Suprapubic skin (tissue), 4 donors: ENCODE results near the gene NR3C2. TPM values are rescaled to one million over a fixed set of nuclear protein-coding genes. Genes with fewer than 3 reads are reported as not detected.

Experiments used
- DNase-seq, 2 donors: peaks; one replicate each; pipeline ENCODE4 v3.0.0-alpha.2; 2019; ENCODE audit warnings: low spot score in 2 of 2
- H3K27ac ChIP-seq: fragments of 200-600 bp; sonication (generic); one replicate; pipeline ENCODE4 v1.5.1; 2019
- H3K27me3 ChIP-seq: fragments of 200-600 bp; sonication (generic); one replicate; pipeline ENCODE4 v1.5.1; 2019
- H3K36me3 ChIP-seq: fragments of 200-600 bp; sonication (generic); one replicate; pipeline ENCODE4 v1.5.1; 2019
- H3K4me1 ChIP-seq: fragments of 200-600 bp; sonication (generic); one replicate; pipeline ENCODE4 v1.5.1; 2019
- H3K4me3 ChIP-seq: fragments of 200-600 bp; sonication (generic); one replicate; pipeline ENCODE4 v1.5.1; 2019; ENCODE audit warnings: mild to moderate bottlenecking
- H3K9me3 ChIP-seq: fragments of 200-600 bp; sonication (generic); one replicate; pipeline ENCODE4 v1.5.1; 2019
- EP300 ChIP-seq: sonication (generic); formaldehyde crosslinking; IDR thresholded peaks from one replicate; pipeline ENCODE4 v1.6.1; 2017; ENCODE audit warnings: antibody characterized with exemption
- POLR2A ChIP-seq, 2 donors: fragments of 450-650 bp; IDR thresholded peaks; one replicate each; pipeline ENCODE4 v1.6.1; 2017; ENCODE audit warnings: antibody characterized with exemption in 2 of 2, mild to moderate bottlenecking in 2 of 2, moderate library complexity in 2 of 2
- POLR2AphosphoS5 ChIP-seq, 3 donors: sonication (generic); formaldehyde crosslinking; IDR thresholded peaks; one replicate each; pipeline ENCODE4 v1.6.1; 2017; ENCODE audit warnings: antibody characterized with exemption in 3 of 3
- WGBS: methylation state at CpG from one replicate; pipeline ENCODE4 v1.1.5; 2018; 5-methylcytosine and 5-hydroxymethylcytosine counted together
- total RNA-seq, 4 donors: library from RNA; depleted of rRNA; stranded (reverse); fragments of >200 nt; gene quantifications; one replicate each; pipeline ENCODE4 v1.1.0, GENCODE V29; 2016
- TF ChIP-seq, protein P1 (sequence below), 2 donors: fragments of 200-600 bp in 1 of 2; fragments of 450-650 bp in 1 of 2; sonication (generic) in 1 of 2; IDR thresholded peaks; one replicate each; pipeline ENCODE4 v1.5.1; 2016 to 2019; ENCODE audit warnings: antibody characterized with exemption in 2 of 2, mild to moderate bottlenecking in 1 of 2, moderate library complexity in 1 of 2

NR3C2 gene
- total RNA-seq, 4 donors from 2014 or later: 7.3 to 12.1 (median 11.0) TPM

DNA sequence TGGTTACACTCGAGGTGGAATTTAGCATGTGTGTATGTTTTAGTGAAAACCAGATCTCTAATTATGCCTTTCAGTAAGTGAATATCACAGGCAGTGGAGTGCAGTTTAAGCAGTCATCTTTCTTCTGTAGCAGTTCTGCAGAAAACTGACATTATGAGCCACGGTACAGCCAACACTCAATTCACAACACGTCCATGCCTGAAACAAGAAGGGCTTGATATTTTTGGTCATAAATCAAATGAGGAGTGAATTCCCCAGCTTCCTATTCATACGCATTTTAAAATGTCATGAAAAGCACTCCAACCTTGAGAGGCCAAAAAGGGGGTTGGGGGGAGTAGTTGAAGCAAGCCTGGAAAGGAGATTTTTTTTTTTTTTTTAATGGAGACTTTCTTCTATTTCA, 393.6 kb downstream of the NR3C2 start:
- Histone ChIP-seq H3K4me3 (no peak overlapping the region), H3K9me3 (no peaks in the 10 kb centered on the region), H3K27me3 (no peaks in the 10 kb centered on the region), H3K27ac (no peak overlapping the region), H3K4me1 (no peaks in the 10 kb centered on the region), H3K36me3 (peaks cover 2% of the 10 kb centered on the region)
- TF ChIP-seq EP300 (no peak), POLR2A (IDR thresholded peaks at IDR 0.05) (no peak), POLR2AphosphoS5 (IDR thresholded peaks at IDR 0.05) (no peak)
- TF ChIP-seq, protein P1, sequence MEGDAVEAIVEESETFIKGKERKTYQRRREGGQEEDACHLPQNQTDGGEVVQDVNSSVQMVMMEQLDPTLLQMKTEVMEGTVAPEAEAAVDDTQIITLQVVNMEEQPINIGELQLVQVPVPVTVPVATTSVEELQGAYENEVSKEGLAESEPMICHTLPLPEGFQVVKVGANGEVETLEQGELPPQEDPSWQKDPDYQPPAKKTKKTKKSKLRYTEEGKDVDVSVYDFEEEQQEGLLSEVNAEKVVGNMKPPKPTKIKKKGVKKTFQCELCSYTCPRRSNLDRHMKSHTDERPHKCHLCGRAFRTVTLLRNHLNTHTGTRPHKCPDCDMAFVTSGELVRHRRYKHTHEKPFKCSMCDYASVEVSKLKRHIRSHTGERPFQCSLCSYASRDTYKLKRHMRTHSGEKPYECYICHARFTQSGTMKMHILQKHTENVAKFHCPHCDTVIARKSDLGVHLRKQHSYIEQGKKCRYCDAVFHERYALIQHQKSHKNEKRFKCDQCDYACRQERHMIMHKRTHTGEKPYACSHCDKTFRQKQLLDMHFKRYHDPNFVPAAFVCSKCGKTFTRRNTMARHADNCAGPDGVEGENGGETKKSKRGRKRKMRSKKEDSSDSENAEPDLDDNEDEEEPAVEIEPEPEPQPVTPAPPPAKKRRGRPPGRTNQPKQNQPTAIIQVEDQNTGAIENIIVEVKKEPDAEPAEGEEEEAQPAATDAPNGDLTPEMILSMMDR (IDR thresholded peaks at IDR 0.05): no peak
- WGBS: 42% methylated on average over 4 of the region's 4 CpGs
- no peak for DNase-seq

DNA sequence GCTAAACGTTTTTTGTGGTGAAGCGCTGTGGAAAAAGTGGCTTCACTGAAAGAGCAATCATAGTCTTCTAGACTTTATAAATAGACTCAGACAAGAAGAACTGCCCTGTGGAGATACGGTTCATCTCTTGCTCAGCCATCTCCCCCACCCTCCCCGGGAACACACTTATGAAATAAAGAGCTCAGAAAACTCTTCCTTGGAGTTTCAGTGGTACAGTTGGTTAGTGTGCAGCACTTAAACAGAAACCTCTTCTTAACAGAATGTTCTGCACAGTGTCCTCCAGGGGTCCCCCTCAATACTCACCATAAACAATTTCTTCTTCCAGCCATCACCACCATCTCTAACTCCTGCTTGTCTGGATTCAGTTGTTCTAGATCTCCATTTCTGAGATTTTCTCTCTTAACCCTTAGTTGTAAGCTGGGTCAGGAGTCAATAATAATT, 397.3 kb downstream of the NR3C2 start:
- H3K4me1 ChIP-seq: no peaks in the 10 kb centered on the region
- H3K36me3 ChIP-seq: peaks cover 2% of the 10 kb centered on the region
- H3K9me3 ChIP-seq: no peaks in the 10 kb centered on the region
- H3K27ac ChIP-seq: no peak overlapping the region
- H3K27me3 ChIP-seq: no peaks in the 10 kb centered on the region
- 78% methylated on average over 4 of the region's 4 CpGs for WGBS
- no peak for DNase-seq
- TF ChIP-seq POLR2A (IDR thresholded peaks at IDR 0.05): no peak
- TF ChIP-seq, protein P1 (IDR thresholded peaks at IDR 0.05): no peak
- no peak for TF ChIP-seq POLR2AphosphoS5 (IDR thresholded peaks at IDR 0.05)
- TF ChIP-seq EP300: no peak
- H3K4me3 ChIP-seq: no peak overlapping the region

DNA sequence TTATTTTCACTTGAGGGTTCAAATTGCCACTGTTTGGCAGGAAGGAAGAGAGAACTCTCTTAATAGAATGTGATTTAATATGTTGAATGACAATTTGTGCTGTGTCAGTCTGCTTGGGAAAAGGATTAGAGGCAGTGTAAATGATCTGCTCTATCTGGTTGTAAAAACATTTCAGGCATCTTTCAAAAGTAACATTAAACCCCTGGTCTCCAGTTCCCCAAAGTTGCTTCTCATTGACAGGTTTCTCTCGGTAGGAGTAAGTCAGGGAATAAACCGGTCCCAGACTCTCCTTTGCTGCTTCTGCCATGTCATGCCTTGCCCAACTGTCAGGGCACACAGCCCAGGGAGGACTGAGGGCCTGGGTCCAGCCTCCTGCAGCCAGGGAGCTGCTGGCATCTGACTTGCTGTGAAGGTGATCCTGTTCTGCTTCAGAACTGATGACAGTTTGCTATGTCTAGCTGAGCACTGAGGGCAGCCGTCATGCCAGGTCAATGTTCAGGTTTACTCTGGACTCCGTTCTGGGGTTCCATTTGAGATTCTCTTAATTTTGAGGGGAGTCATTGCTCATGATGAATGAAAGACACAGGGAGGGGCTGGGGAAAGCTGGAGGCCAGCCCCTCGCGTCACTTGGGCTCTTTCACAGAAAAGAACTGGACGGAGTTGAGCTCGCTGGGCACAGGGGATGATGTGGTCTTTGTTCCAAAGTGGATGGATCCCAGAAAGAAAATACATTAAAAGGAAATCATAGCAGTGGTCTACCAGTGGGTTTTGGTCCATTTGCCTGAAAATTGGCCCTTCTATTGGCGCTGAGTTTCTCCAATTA, 397.9 kb downstream of the NR3C2 start:
- Histone ChIP-seq H3K9me3 (no peaks in the 10 kb centered on the region), H3K27me3 (no peaks in the 10 kb centered on the region), H3K4me1 (no peaks in the 10 kb centered on the region), H3K36me3 (peaks cover 2% of the 10 kb centered on the region), H3K27ac (no peak overlapping the region), H3K4me3 (no peak overlapping the region)
- no peak for DNase-seq
- TF ChIP-seq POLR2A (IDR thresholded peaks at IDR 0.05) (no peak), EP300 (no peak), POLR2AphosphoS5 (IDR thresholded peaks at IDR 0.05) (no peak)
- TF ChIP-seq, protein P1 (IDR thresholded peaks at IDR 0.05): no peak
- 80% methylated on average over 7 of the region's 9 CpGs for WGBS

DNA sequence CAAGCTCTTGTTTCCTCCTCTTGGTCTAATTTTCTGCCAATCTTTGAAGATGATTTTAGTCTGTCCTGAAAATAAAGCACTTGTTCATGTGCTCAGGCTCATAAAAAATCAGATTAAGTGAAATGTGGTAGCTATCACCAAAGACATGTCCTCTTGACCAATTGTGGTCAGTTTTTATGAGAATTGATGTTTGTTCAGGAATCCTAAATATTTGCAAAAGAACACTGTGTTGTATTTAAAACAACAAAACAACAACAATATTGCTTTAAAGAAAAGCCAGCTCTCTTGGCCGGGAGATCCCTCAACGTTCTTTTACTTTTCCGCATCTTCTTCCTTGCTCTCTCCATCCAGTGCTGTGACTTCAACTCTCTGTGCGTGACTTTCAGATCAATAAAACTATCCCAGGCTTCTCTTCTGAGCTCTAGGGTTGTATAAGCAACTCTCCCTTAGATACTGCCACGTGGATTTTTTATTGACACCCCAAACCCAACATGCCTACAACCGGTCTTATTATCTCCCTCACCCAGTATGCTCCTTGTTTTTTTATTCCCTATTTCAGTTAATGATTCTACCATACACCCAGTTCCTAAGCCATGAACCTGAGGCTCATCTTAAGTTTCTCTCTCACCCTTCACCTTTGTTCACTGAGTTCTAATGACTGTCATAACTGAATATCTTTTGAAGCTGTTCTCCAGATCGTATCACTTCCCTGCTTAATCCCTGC, 400.4 kb downstream of the NR3C2 start:
- Histone ChIP-seq H3K9me3 (no peaks in the 10 kb centered on the region), H3K4me3 (no peak overlapping the region), H3K36me3 (no peaks in the 10 kb centered on the region), H3K27me3 (no peaks in the 10 kb centered on the region), H3K4me1 (no peaks in the 10 kb centered on the region), H3K27ac (no peak overlapping the region)
- TF ChIP-seq POLR2A (IDR thresholded peaks at IDR 0.05) (no peak), EP300 (no peak)
- TF ChIP-seq, protein P1 (IDR thresholded peaks at IDR 0.05): no peak
- 82% methylated on average over 7 of the region's 7 CpGs for WGBS
- no peak for DNase-seq

DNA sequence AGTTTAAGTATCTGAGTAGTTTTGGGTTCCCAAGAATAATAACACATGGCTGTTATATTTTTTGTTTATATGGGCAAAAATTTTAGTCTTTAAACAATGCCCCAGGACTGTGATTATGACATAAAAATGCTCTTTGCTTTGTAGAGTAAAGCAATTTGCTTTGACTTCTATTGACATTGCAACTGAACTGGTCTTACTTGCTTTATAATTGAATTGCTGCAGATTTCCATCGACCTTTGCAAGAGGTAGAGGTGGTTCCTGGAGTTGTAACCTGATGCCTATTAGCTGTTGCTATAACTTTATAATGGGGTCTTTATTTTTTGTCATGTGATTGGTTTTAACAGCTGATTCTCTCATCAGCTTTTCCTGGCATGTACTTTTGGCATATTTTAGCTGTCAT, 407.4 kb downstream of the NR3C2 start:
- Histone ChIP-seq H3K36me3 (no peaks in the 10 kb centered on the region), H3K27me3 (no peaks in the 10 kb centered on the region), H3K27ac (no peak overlapping the region), H3K4me1 (peaks cover 4% of the 10 kb centered on the region), H3K4me3 (no peak overlapping the region), H3K9me3 (no peaks in the 10 kb centered on the region)
- TF ChIP-seq POLR2A (IDR thresholded peaks at IDR 0.05) (no peak), EP300 (no peak), POLR2AphosphoS5 (IDR thresholded peaks at IDR 0.05) (no peak)
- TF ChIP-seq, protein P1 (IDR thresholded peaks at IDR 0.05): no peak
- WGBS: 34% methylated on average over 1 of the region's 1 CpG
- no peak for DNase-seq
